IMR-90 (cell line): ENCODE measurements around the gene LRRC10. TPM values are rescaled to one million over a fixed set of nuclear protein-coding genes. Genes with fewer than 3 reads are reported as not detected.

Experiments used
- ATAC-seq: fragments of 200-7000 bp; cut with Tn5 transposase; 2 replicates; pipeline ENCODE4 v1.9.1; 2020; ENCODE audit warnings: low read depth, mild to moderate bottlenecking, moderate library complexity
- BruUV-seq: library from RNA; stranded (reverse); fragments of 400-500 nt; replicated peaks from 2 replicates; lab custom pipeline; 2021; lab: Mats Ljungman, UMichigan
- CTCF ChIA-PET: fragments of 300-600 bp; formaldehyde crosslinking; extraction: SDS; loops from one replicate; lab custom pipeline; 2021; ENCODE audit warnings: antibody characterized with exemption; lab: Yijun Ruan, JAX
- POLR2A ChIA-PET: fragments of 300-600 bp; sonication (Branson Sonifier 250); formaldehyde crosslinking; loops from one replicate; lab custom pipeline; 2022; ENCODE audit warnings: antibody characterized with exemption; ENCODE audit not compliant: unreplicated experiment; lab: Charles Lee
- DNase-seq: peaks from one replicate; pipeline ENCODE4 v3.0.0; 2013
- H2AFZ ChIP-seq: replicated peaks from 2 replicates; pipeline ENCODE3; 2013; ENCODE audit warnings: low read length, mild to moderate bottlenecking; ENCODE audit not compliant: poor library complexity
- H2AK5ac ChIP-seq: 2 replicates; pipeline ENCODE4 v1.6.1; 2013; ENCODE audit warnings: low read depth, low read length, inconsistent platforms
- H2AK9ac ChIP-seq: replicated peaks from 2 replicates; pipeline ENCODE3; 2013; ENCODE audit warnings: mild to moderate bottlenecking, low read depth, low read length, moderate library complexity; ENCODE audit not compliant: poor library complexity
- H2BK120ac ChIP-seq: 2 replicates; pipeline ENCODE4 v1.6.1; 2013; ENCODE audit warnings: low read depth, low read length, inconsistent platforms
- H2BK15ac ChIP-seq: 3 replicates; pipeline ENCODE4 v1.6.1; 2013; ENCODE audit warnings: low read depth, low read length, inconsistent platforms
- H2BK20ac ChIP-seq: 2 replicates; pipeline ENCODE4 v1.6.1; 2013; ENCODE audit warnings: low read depth, mild to moderate bottlenecking, inconsistent platforms, low read length, moderate library complexity
- H2BK5ac ChIP-seq: 2 replicates; pipeline ENCODE4 v1.6.1; 2013; ENCODE audit warnings: mild to moderate bottlenecking, low read depth, low read length, inconsistent platforms; ENCODE audit not compliant: poor library complexity, severe bottlenecking
- H3K14ac ChIP-seq: replicated peaks from 2 replicates; pipeline ENCODE4 v1.6.1; 2013; ENCODE audit warnings: low read depth, low read length, inconsistent platforms
- H3K18ac ChIP-seq: 2 replicates; pipeline ENCODE4 v1.6.1; 2013; ENCODE audit warnings: low read depth, low read length, control low read depth
- H3K23ac ChIP-seq: 2 replicates; pipeline ENCODE4 v1.6.1; 2013; ENCODE audit warnings: low read depth, low read length, inconsistent platforms
- H3K27ac ChIP-seq: 2 replicates; pipeline ENCODE4 v1.5.1; 2013; ENCODE audit warnings: mild to moderate bottlenecking, control low read depth, low read length; ENCODE audit not compliant: insufficient read depth
- H3K27me3 ChIP-seq: 2 replicates; pipeline ENCODE4 v1.6.1; 2013; ENCODE audit warnings: low read length; ENCODE audit not compliant: control insufficient read depth, insufficient read depth
- H3K36me3 ChIP-seq: 2 replicates; pipeline ENCODE4 v1.6.1; 2013; ENCODE audit warnings: low read length, mixed read lengths; ENCODE audit not compliant: control insufficient read depth, insufficient read depth
- H3K4ac ChIP-seq: 2 replicates; pipeline ENCODE4 v1.6.1; 2013; ENCODE audit warnings: low read depth, low read length, inconsistent platforms
- H3K4me1 ChIP-seq: 2 replicates; pipeline ENCODE4 v1.6.1; 2013; ENCODE audit warnings: low read length, mixed read lengths; ENCODE audit not compliant: control insufficient read depth, insufficient read depth
- H3K4me2 ChIP-seq: 2 replicates; pipeline ENCODE4 v1.6.1; 2013; ENCODE audit warnings: low read depth, mild to moderate bottlenecking, control low read depth, low read length, moderate library complexity
- H3K4me3 ChIP-seq: 2 replicates; pipeline ENCODE4 v1.5.1; 2013; ENCODE audit warnings: low read depth, mild to moderate bottlenecking, control low read depth, low read length, moderate library complexity; ENCODE audit not compliant: insufficient read depth
- H3K56ac ChIP-seq: 2 replicates; pipeline ENCODE4 v1.6.1; 2013; ENCODE audit warnings: low read length, inconsistent platforms; ENCODE audit not compliant: insufficient read depth; ENCODE audit errors: extremely low read depth
- H3K79me1 ChIP-seq, 2 experiments: 2 replicates each; pipeline ENCODE4 v1.6.1; 2013; ENCODE audit warnings: low read length in 2 of 2, inconsistent platforms in 1 of 2, low read depth in 1 of 2
- H3K9ac ChIP-seq: 2 replicates; pipeline ENCODE4 v1.6.1; 2013; ENCODE audit warnings: low read depth, low read length, control low read depth
- H3K9me1 ChIP-seq: 2 replicates; pipeline ENCODE4 v1.6.1; 2013; ENCODE audit warnings: low read length, inconsistent platforms; ENCODE audit not compliant: insufficient read depth
- H3K9me3 ChIP-seq: 2 replicates; pipeline ENCODE4 v1.6.1; 2013; ENCODE audit warnings: low read length; ENCODE audit not compliant: control insufficient read depth, insufficient read depth
- H4K20me1 ChIP-seq: 2 replicates; pipeline ENCODE4 v1.6.1; 2013; ENCODE audit warnings: low read length, inconsistent platforms; ENCODE audit not compliant: insufficient read depth
- H4K5ac ChIP-seq: 2 replicates; pipeline ENCODE4 v1.6.1; 2013; ENCODE audit warnings: mild to moderate bottlenecking, low read depth, low read length, control low read depth
- H4K8ac ChIP-seq, 2 experiments: 2 replicates each; pipeline ENCODE4 v1.6.1; 2013; ENCODE audit warnings: low read depth in 2 of 2, low read length in 2 of 2, control low read depth in 1 of 2, inconsistent platforms in 1 of 2
- H4K91ac ChIP-seq: 2 replicates; pipeline ENCODE4 v1.6.1; 2013; ENCODE audit warnings: low read depth, low read length, inconsistent platforms; ENCODE audit not compliant: insufficient read depth
- MAZ ChIP-seq: IDR thresholded peaks from 2 replicates; pipeline ENCODE4 v1.6.1; 2012; ENCODE audit warnings: low read depth, mild to moderate bottlenecking, low read length, improper control_type of control experiment, moderate library complexity, borderline replicate concordance
- POLR2A ChIP-seq: IDR thresholded peaks from 2 replicates; pipeline ENCODE4 v1.6.1; 2012; ENCODE audit warnings: mild to moderate bottlenecking, low read depth, low read length
- RAD21 ChIP-seq: IDR thresholded peaks from 2 replicates; pipeline ENCODE4 v1.6.1; 2012; ENCODE audit warnings: low read length, improper control_type of control experiment
- WGBS, 2 experiments: methylation state at CpG; one replicate each; pipeline versions ENCODE4 v1.1.5 to v1.1.7; 2013; ENCODE audit warnings: missing lambda C conversion rate in 2 of 2; ENCODE audit not compliant: insufficient read length in 1 of 2; ENCODE audit errors: extremely low coverage in 2 of 2; 5-methylcytosine and 5-hydroxymethylcytosine counted together
- dilution Hi-C: fragments of 300-500 bp; cut with HindIII; formaldehyde crosslinking; loops from one replicate; pipeline ENCODE4 v1.14.3; 2018; ENCODE audit warnings: low sequenced_read_pairs; ENCODE audit not compliant: unreplicated experiment
- in situ Hi-C: fragments of 300-500 bp; cut with MboI; formaldehyde crosslinking; loops from 3 replicates; pipeline ENCODE4 v1.14.3; 2019; ENCODE audit warnings: low sequenced_read_pairs, inconsistent platforms, mixed read lengths
- intact Hi-C: fragments of 100-400 bp; cut with micrococcal nuclease; formaldehyde crosslinking; loops from 2 replicates; pipeline ENCODE4 v1.10.0; 2022
- polyA plus RNA-seq, 3 experiments: library from polyadenylated mRNA; depleted of rRNA; stranded (reverse); fragments of >200 nt; gene quantifications; 2 replicates each; pipeline ENCODE4 v1.2.3, GENCODE V29; 2012; ENCODE audit warnings: low replicate concordance in 1 of 3
- total RNA-seq: library from RNA; depleted of rRNA; stranded (reverse); fragments of >200 nt; gene quantifications from 2 replicates; pipeline ENCODE4 v1.2.3, GENCODE V29; 2012

The LRRC10 gene
- total and polyA plus RNA-seq, 2 of the 4 experiments (the other 2 are of a cell fraction) = not detected

DNA sequence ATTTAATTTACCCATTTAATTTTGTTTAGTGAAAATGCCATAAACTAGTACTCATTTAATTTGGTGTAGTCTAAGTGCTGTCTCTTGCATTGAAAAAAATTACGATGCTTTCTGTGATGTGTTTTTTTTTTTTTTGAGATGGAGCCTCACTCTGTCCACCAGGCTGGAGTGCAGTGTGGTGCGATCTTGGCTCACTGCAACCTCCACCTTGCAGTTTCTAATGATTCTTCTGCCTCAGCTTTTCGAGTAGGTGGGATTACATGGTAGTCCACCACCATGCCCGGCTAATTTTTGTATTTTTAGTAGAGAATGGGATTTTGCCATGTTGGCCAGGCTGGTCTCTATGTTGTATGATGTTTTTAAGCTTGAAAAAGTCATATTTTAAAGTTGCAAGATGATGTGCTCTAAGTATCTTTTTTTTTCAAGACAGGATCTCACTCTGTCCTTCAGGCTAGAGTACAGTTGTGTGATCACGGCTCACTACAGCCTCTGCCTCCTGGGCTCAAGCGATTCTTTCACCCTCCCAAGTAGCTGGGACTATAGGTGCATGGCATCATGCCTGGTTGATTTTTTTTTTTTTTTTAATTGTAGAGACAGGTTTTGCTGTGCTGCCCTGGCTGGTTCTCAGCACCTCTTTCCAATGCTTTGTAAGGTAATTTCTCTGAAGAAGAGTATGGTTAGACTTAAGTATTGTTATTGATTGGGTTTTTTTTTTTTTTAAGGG, 8.6 kb downstream of the LRRC10 start:
- no peak overlapping the region for H2AFZ ChIP-seq
- H3K9me3 ChIP-seq = 0 out of 2 replicates have a peak, but pooled peaks cover 2% of the 10 kb centered on the region
- H3K79me1 ChIP-seq = no peaks in the 10 kb centered on the region; a peak in 1 of 4 replicates
- no peak overlapping the region for H3K9ac ChIP-seq
- H4K8ac ChIP-seq = no peak overlapping the region
- no peak overlapping the region for H3K56ac ChIP-seq
- H4K91ac ChIP-seq = no peak overlapping the region
- BruUV-seq = no TSS peak
- H3K4me1 ChIP-seq = no peaks in the 10 kb centered on the region
- H3K36me3 ChIP-seq = peaks cover 38% of the 10 kb centered on the region
- H2BK15ac ChIP-seq = no peak overlapping the region
- no peak overlapping the region for H4K5ac ChIP-seq
- no peak overlapping the region for H3K4ac ChIP-seq
- H3K18ac ChIP-seq = no peak overlapping the region
- H2BK5ac ChIP-seq = no peak overlapping the region
- no peak overlapping the region for H3K4me2 ChIP-seq
- H2AK5ac ChIP-seq = no peak overlapping the region
- no peak overlapping the region for H3K23ac ChIP-seq
- H2BK120ac ChIP-seq = no peak overlapping the region
- WGBS, 2 experiments = no CpG with 5 or more reads among the region's 6 CpGs
- no peak overlapping the region for H2BK20ac ChIP-seq
- no peak overlapping the region for H3K27ac ChIP-seq
- no peak overlapping the region for H3K4me3 ChIP-seq
- ChIA-PET POLR2A (interaction anchor here (0.5 kb wide), 1 partner anchor 80 kb away, joined by 3 read pairs; no protein-coding TSS in a partner anchor), CTCF (interaction anchor here (0.7 kb wide), 2 partner anchors 9 to 16 kb away, joined by 3 read pairs; no protein-coding TSS in a partner anchor)
- ATAC-seq = no peak
- no peak for DNase-seq
- dilution Hi-C loops (no loop called here), in situ Hi-C loops (no loop called here), intact Hi-C loops (loop anchor here (10.0 kb wide), 1 partner anchor 133 kb away; the partner anchor contains the start of gene RAB3IP)
- H3K9me1 ChIP-seq = no peaks in the 10 kb centered on the region
- no peaks in the 10 kb centered on the region for H4K20me1 ChIP-seq
- H2AK9ac ChIP-seq = no peak overlapping the region
- TF ChIP-seq RAD21 (no peak), MAZ (no peak), POLR2A (0 out of 2 replicates have a peak, but pooled peaks have one; percentile 24)
- no peak overlapping the region for H3K14ac ChIP-seq
- no peaks in the 10 kb centered on the region for H3K27me3 ChIP-seq
